Body of pancreas (tissue), 4 donors: ENCODE measurements around the gene CDV3.
"Not testable (repeated sequence)": the region's sequence is repeated elsewhere in the genome, so short reads cannot be mapped to it uniquely, and the experiment has no call there.

Experiments
- CTCF ChIP-seq, 7 experiments: fragments of 450-650 bp in 4 of 7; fragments of 200-600 bp in 3 of 7; sonication (generic) in 3 of 7; IDR thresholded peaks; one replicate each; pipeline ENCODE4 v1.5.1; 2016 to 2019; ENCODE audit warnings: antibody characterized with exemption in 7 of 7
- POLR2A ChIP-seq, 3 donors: fragments of 450-650 bp; IDR thresholded peaks; one replicate each; pipeline ENCODE4 v1.6.1; 2016; ENCODE audit warnings: antibody characterized with exemption in 3 of 3, mild to moderate bottlenecking in 2 of 3

GRCh38 chr3:133544983-133545382, 28.5 kb upstream of the CDV3 start:
- not testable (repeated sequence) for TF ChIP-seq CTCF, POLR2A (IDR thresholded peaks at IDR 0.05)
